ENCODE results near the gene UAP1L1.

DNA sequence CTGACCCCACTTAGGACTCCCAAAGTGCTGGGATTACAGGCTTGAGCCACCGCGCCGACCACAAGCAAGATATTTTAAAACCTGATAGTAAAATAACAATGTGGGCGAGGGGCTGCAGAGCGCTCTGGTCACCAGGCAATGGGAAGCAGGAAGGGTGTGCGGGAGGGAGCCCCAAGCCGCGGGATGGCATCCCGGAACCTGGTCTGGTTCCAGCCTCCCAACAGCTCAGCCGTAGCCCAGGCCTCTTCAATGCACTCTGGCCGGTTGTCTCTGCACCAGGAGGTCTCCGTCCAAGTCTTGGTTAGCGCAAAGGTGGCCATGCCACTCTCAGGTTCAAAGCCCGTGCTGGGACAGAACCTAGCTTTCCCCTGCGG is 694 bp upstream of the UAP1L1 start:
- TF ChIP-seq, protein P1, sequence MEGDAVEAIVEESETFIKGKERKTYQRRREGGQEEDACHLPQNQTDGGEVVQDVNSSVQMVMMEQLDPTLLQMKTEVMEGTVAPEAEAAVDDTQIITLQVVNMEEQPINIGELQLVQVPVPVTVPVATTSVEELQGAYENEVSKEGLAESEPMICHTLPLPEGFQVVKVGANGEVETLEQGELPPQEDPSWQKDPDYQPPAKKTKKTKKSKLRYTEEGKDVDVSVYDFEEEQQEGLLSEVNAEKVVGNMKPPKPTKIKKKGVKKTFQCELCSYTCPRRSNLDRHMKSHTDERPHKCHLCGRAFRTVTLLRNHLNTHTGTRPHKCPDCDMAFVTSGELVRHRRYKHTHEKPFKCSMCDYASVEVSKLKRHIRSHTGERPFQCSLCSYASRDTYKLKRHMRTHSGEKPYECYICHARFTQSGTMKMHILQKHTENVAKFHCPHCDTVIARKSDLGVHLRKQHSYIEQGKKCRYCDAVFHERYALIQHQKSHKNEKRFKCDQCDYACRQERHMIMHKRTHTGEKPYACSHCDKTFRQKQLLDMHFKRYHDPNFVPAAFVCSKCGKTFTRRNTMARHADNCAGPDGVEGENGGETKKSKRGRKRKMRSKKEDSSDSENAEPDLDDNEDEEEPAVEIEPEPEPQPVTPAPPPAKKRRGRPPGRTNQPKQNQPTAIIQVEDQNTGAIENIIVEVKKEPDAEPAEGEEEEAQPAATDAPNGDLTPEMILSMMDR (IDR thresholded peaks at IDR 0.05), result no peak
- no peak for TF ChIP-seq POLR2A (IDR thresholded peaks at IDR 0.05)
